Measurements from ENCODE around the gene FRMD4A. TPM values are rescaled to one million over a fixed set of nuclear protein-coding genes. Genes with fewer than 3 reads are reported as not detected.
"Not testable (repeated sequence)": the region's sequence is repeated elsewhere in the genome, so short reads cannot be mapped to it uniquely, and the experiment has no call there.

The FRMD4A gene
- total RNA-seq, 1 donor from 2014 or later, result 20.2 TPM

DNA sequence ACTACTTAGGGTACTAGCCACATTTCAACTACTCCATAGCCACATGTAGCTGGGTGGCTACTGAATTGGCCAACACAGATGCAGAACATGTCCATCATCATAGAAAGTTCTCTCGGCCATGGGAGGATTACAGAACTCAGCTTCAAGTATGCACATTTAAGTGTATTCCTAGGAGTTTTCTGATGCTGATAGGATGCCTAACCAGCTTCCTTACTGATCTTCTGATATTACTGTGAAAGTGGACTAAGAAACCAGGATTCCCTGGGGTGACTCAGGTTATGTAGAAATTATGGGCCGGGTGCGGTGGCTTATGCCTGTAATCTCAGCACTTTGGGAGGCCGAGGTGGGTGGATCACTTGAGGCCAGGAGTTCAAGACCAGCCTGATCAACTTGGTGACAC is 125.5 kb downstream of the FRMD4A start:
- no peak overlapping the region for H3K9ac ChIP-seq
- no peaks in the 10 kb centered on the region for H4K20me1 ChIP-seq (ENCODE audit: low read depth)
- no peaks in the 10 kb centered on the region for H3K36me3 ChIP-seq
- no peaks in the 10 kb centered on the region for H3K27me3 ChIP-seq
- TF ChIP-seq, protein P1, sequence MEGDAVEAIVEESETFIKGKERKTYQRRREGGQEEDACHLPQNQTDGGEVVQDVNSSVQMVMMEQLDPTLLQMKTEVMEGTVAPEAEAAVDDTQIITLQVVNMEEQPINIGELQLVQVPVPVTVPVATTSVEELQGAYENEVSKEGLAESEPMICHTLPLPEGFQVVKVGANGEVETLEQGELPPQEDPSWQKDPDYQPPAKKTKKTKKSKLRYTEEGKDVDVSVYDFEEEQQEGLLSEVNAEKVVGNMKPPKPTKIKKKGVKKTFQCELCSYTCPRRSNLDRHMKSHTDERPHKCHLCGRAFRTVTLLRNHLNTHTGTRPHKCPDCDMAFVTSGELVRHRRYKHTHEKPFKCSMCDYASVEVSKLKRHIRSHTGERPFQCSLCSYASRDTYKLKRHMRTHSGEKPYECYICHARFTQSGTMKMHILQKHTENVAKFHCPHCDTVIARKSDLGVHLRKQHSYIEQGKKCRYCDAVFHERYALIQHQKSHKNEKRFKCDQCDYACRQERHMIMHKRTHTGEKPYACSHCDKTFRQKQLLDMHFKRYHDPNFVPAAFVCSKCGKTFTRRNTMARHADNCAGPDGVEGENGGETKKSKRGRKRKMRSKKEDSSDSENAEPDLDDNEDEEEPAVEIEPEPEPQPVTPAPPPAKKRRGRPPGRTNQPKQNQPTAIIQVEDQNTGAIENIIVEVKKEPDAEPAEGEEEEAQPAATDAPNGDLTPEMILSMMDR (IDR thresholded peaks at IDR 0.05), result no peak
- TF ChIP-seq EZH2phosphoT487 (IDR thresholded peaks at IDR 0.05) (no peak), EZH2 (IDR thresholded peaks at IDR 0.05) (no peak)
- no peak overlapping the region for H2AFZ ChIP-seq (replicated peaks)
- no peak overlapping the region for H3K4me2 ChIP-seq
- Mint-ChIP-seq H3K9me3 (no peaks in the 10 kb centered on the region), H3K4me1 (peaks cover 21% of the 10 kb centered on the region), H3K36me3 (no peaks in the 10 kb centered on the region), H3K27me3 (ENCODE audit: insufficient read depth, low read depth) (peaks cover 4% of the 10 kb centered on the region), H3K27ac (no peak overlapping the region), H3K4me3 (no peak overlapping the region)
- no peak overlapping the region for H3K4me3 ChIP-seq
- H3K79me2 ChIP-seq (ENCODE audit: low read depth), result no peaks in the 10 kb centered on the region
- DNase-seq (ENCODE audit: low spot score), result no peak
- H3K9me3 ChIP-seq (ENCODE audit: low read depth), result no peaks in the 10 kb centered on the region
- no peak overlapping the region for H3K27ac ChIP-seq
- no peaks in the 10 kb centered on the region for H3F3A ChIP-seq (ENCODE audit: low read depth)
- peaks cover 7% of the 10 kb centered on the region for H3K4me1 ChIP-seq

DNA sequence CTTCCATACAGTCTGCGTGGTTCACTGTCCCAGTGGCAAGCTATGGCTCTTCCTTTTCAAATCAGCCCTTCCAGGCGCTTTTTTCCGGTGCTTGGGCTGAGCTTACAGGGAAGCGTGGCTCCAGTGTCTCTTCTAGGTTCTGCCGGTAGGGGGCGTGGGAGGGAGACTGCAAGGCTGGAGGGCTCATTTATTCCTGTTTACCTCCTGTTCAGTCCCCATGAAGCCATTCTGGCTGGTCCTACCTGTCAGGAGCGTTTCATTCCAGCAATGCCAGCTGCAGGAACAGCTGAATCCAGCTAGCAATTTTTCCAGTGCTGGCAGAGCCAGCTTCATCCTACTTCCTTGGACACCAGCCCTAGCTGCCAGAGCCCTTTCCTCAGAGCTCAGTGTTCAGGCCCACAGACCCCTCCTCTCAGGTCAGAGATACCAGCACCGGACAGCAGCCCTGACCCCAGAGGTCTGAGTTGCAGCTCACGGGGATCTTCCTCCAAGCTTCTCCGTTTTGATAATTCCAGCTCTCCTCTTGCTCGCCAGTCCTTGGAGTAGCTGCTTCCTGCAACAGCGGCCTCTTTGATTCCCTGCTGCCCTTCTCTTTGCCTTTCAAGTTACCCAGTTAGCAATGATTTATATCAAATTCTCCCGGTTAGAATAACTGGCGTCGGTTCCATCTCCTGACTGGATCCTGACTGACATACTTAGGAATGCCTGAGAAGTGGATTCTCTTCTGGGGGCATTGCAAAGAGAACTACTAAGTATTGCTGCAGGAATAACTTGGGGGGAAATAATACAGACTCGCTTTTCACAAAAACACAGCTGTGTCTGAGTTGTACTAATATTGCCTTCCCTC is 129.8 kb downstream of the FRMD4A start:
- TF ChIP-seq EZH2 (IDR thresholded peaks at IDR 0.05) (no peak), EZH2phosphoT487 (IDR thresholded peaks at IDR 0.05) (no peak)
- TF ChIP-seq, protein P1 (IDR thresholded peaks at IDR 0.05), result peak; percentile 63

DNA sequence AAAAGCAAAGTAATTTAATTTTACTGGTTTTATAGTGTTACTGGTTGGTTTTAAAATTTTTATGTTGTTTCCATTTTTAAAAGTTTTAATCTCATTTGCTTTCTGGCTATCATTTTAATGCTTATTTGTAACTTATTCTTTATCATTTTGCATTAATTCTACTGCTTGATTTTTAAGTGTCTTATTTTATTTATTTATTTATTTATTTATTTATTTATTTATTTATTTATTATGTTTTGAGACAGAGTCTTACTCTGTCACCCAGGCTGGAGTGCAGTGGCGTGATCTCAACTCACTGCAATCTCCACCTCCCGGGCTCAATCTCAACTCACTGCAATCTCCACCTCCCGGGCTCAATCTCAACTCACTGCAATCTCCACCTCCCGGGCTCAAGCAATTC is 131.6 kb downstream of the FRMD4A start:
- H3K27ac ChIP-seq; H3K4me3 ChIP-seq; DNase-seq (ENCODE audit: low spot score); H3K36me3 Mint-ChIP-seq; H3K27ac Mint-ChIP-seq; H3K9me3 Mint-ChIP-seq; H3K79me2 ChIP-seq (ENCODE audit: low read depth); H3K27me3 ChIP-seq; H3K9ac ChIP-seq; H3F3A ChIP-seq (ENCODE audit: low read depth); H3K4me1 ChIP-seq; H3K4me2 ChIP-seq; H3K36me3 ChIP-seq; H3K27me3 Mint-ChIP-seq (ENCODE audit: insufficient read depth, low read depth); H3K9me3 ChIP-seq (ENCODE audit: low read depth); H3K4me3 Mint-ChIP-seq; H4K20me1 ChIP-seq (ENCODE audit: low read depth); H2AFZ ChIP-seq (replicated peaks): not testable (repeated sequence)
- peaks cover 29% of the 10 kb centered on the region for H3K4me1 Mint-ChIP-seq

More for the DNA sequence above, 129.8 kb downstream of the FRMD4A start:
- Mint-ChIP-seq H3K9me3 (no peaks in the 10 kb centered on the region), H3K36me3 (no peaks in the 10 kb centered on the region), H3K27me3 (ENCODE audit: insufficient read depth, low read depth) (peaks cover 4% of the 10 kb centered on the region), H3K27ac (peak overlapping the region; percentile 53), H3K4me3 (no peak overlapping the region), H3K4me1 (peaks cover 30% of the 10 kb centered on the region)
- Histone ChIP-seq H3K9me3 (ENCODE audit: low read depth) (no peaks in the 10 kb centered on the region), H3K36me3 (no peaks in the 10 kb centered on the region), H3K4me1 (peaks cover 7% of the 10 kb centered on the region), H3K4me3 (no peak overlapping the region), H3K9ac (no peak overlapping the region), H3K4me2 (no peak overlapping the region), H3K79me2 (ENCODE audit: low read depth) (no peaks in the 10 kb centered on the region), H3F3A (ENCODE audit: low read depth) (no peaks in the 10 kb centered on the region), H3K27me3 (no peaks in the 10 kb centered on the region), H3K27ac (no peak overlapping the region), H4K20me1 (ENCODE audit: low read depth) (no peaks in the 10 kb centered on the region), H2AFZ (replicated peaks) (peak overlapping the region; percentile 66)
- DNase-seq (ENCODE audit: low spot score), result peak; percentile 55

DNA sequence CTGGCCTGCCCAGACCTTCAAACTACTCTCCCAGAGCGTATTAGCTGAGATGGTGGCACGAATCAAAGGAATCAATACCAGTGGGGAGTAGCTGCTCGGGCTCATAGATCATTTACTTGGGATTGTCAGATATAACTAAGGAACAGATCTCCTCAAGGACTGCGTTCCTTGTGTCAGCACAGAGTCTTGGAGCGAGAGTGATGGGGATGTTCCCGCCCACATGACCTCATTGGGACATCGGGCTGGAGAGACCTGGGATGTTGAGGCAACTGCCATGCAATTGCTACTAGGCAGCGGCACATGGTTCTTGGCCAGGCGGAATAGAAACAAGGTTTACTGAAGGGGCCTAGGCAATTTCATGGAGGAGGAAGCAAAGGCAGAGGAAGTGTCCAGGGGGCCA is 132.6 kb downstream of the FRMD4A start:
- Histone ChIP-seq H3K27me3 (no peaks in the 10 kb centered on the region), H3K4me2 (no peak overlapping the region), H3K27ac (no peak overlapping the region), H4K20me1 (ENCODE audit: low read depth) (no peaks in the 10 kb centered on the region), H3K4me3 (no peak overlapping the region), H3K9ac (no peak overlapping the region), H3K4me1 (no peaks in the 10 kb centered on the region), H3F3A (ENCODE audit: low read depth) (no peaks in the 10 kb centered on the region), H3K9me3 (ENCODE audit: low read depth) (no peaks in the 10 kb centered on the region), H2AFZ (replicated peaks) (peak overlapping the region; percentile 26), H3K79me2 (ENCODE audit: low read depth) (no peaks in the 10 kb centered on the region), H3K36me3 (no peaks in the 10 kb centered on the region)
- H3K4me3 Mint-ChIP-seq, result no peak overlapping the region
- no peak overlapping the region for H3K27ac Mint-ChIP-seq
- no peaks in the 10 kb centered on the region for H3K36me3 Mint-ChIP-seq
- no peaks in the 10 kb centered on the region for H3K9me3 Mint-ChIP-seq
- peaks cover 5% of the 10 kb centered on the region for H3K27me3 Mint-ChIP-seq (ENCODE audit: insufficient read depth, low read depth)
- no peak for DNase-seq (ENCODE audit: low spot score)
- peaks cover 29% of the 10 kb centered on the region for H3K4me1 Mint-ChIP-seq
- no peak for TF ChIP-seq EZH2phosphoT487 (IDR thresholded peaks at IDR 0.05)
- no peak for TF ChIP-seq EZH2 (IDR thresholded peaks at IDR 0.05)
- TF ChIP-seq, protein P1 (IDR thresholded peaks at IDR 0.05), result no peak

Data from neural progenitor cell (in vitro differentiated cells).